NCI-H2029 treated with DMSO at 0.1 percent for 48 hours (cell line): ENCODE measurements around the gene KCND2.

ENCODE experiments used
- DNase-seq: peaks from one replicate; lab custom pipeline; 2025; lab: John Stamatoyannopoulos, UW

Gene KCND2

DNA sequence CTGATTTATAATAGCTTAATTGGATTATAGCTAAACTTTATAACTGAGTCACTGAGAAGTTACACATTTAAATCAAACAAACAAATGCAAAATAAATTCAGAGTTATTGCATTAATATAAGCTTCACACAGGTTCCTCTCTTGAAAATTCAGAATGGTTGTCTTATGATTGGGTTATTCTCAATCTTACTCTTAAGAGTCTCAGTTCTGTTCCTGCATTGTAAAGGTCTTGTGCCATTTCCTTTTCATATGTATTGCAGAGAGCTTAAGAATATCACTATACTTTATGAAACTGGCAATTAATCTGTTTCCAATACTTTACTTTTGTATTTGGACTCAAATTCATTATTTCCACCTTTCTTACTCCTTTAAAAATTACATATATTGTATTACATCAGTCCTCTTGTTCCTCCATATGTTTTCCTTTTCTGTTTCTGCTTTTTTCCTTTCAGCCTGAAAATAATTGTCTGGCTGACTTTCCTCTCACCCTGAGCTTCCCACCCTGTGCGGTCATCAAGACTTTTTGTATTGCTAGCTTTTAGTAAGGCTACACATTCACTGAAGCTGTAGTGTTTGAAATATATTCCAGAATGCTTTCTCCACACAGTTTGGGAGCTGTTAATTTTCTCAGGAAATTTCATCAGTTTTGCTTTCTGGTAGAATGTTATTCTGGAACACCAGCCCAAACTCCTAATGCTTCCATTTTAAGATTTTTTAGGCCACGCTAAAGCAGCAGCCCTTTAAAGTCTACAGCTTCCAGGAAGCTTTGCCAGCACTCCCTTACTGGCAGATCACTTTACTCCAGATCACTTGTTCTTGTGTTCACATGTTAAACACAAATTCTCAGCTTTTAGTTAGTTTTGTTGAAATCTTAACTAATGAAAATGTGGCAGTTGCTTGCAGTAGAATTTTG lies 139.4 kb downstream of the KCND2 start:
- DNase-seq: no peak

DNA sequence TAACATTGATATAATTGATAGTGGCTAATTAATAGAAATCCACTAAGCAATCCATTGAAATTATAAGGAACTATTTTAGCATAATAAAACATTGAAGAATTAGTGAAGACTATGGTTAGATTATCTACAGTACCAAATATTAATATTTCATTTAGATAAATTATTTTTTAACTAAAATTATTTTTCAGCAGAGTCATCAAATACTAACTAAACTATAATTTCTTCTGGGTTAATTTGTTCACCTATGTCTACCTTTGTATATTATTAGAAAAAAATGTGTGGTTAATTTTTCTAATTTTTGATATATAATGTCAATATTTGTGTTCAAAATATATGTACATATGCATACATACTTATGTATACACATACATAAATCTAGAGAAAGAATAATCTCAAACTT lies 140.2 kb downstream of the KCND2 start:
- no peak for DNase-seq

- DNase-seq: no peak
These were observed 144.4 kb downstream of the KCND2 start for GRCh38 chr7:120417244-120417979.

GRCh38 chr7:120421151-120421651 lies 148.2 kb downstream of the KCND2 start:
- DNase-seq: no peak

DNA sequence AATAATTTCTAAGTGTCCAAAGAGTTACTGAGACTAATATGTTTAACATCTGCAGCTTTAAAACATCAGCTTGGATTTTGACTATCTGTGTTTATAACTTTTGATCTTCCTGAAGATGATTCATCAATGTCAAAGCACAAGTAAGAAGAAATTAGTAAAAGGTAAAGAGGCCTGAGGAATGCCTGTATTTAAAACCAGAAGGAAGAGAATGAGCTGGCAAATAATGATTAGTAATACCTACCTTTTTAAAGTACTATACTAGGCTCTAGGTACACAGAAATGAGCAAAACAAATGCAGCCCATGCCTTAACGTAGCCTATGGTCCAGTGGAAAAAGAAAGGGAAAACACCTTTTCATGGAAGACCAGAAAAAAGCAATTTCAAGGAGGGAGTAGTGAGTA lies 158.0 kb downstream of the KCND2 start:
- DNase-seq: no peak

- DNase-seq: no peak
These were observed 163.6 kb downstream of the KCND2 start for GRCh38 chr7:120436487-120437060.

DNA sequence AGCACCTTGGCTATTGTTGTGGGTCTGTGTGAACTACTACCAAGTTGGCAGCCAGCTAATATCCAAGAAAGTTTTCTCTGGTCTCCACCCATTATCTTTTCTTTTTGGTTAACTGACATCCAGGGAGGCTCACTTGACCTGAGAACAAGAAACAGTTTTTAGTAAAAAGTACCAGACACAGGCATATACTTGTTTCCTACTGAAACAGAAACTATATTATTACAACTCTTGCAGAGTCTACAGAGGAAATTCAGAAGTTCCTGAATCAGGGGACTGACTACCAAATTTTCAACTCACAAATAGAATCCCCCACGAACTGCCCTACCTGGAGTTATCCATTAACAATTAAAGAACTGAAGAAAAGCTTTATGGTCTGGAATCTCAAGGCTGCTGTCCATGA lies 168.9 kb downstream of the KCND2 start:
- DNase-seq: no peak

GRCh38 chr7:120442838-120443237 lies 169.9 kb downstream of the KCND2 start:
- DNase-seq: no peak

GRCh38 chr7:120444650-120445049 lies 171.7 kb downstream of the KCND2 start:
- DNase-seq: no peak

DNA sequence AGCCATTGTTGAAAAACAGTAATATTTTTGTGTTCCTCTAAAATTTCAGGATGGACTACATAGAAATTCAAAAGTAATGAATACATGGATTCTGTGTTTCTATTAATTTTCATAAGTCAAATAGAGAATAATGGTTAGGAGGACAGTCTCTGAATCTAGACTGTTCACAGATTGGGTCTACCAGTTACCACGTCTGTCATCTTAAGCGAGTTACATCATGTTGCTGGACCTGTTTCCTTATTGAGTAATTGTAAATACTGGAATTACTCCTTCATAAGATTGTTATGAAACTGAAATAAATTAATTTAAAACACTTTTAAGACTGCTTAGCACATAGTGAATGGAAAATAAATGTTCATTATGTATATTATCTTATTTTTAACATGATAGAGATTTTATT lies 172.3 kb downstream of the KCND2 start:
- DNase-seq: no peak

- DNase-seq: no peak
These were observed 179.7 kb downstream of the KCND2 start for GRCh38 chr7:120452665-120453064.

- no peak for DNase-seq
These were observed 183.7 kb downstream of the KCND2 start for GRCh38 chr7:120456699-120457098.

GRCh38 chr7:120460949-120461348 lies 188.0 kb downstream of the KCND2 start:
- DNase-seq: no peak

DNA sequence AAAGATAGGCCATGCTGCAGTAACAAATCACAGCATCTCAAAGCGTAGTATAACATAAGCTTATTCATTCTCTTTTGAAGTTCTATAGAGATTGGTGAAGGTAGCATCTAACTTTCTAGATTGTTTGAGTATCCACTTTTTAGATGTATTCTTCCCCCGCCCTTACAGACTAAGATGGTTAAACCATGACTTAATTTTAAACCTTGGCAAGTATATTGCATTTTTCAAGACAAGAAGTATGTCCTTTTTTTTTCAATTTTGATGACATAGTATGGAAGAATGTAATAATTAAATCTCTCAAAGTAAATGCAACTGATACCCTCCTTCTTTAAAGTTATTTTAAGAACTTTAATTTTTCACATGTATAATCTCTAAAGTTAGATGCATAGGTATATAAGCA lies 190.0 kb downstream of the KCND2 start:
- no peak for DNase-seq

DNA sequence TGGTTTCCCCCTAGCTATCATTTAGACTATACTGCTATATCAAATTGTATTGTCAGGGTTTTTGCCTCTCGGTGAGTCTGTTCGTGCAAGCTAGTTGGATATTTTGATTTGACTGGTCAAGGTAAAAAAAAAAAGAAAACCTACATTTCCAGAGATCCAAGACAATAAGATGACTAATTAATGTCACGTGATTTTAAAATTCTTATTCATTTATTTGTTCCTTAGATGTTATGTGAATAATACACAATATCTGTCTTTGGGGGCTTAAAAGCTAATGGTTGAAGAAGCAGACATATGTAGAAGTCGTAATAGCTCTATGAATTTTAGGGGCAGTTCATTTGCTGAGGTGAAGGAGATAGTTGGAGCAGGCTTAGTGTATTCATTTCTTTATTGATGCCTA lies 191.1 kb downstream of the KCND2 start:
- no peak for DNase-seq

DNA sequence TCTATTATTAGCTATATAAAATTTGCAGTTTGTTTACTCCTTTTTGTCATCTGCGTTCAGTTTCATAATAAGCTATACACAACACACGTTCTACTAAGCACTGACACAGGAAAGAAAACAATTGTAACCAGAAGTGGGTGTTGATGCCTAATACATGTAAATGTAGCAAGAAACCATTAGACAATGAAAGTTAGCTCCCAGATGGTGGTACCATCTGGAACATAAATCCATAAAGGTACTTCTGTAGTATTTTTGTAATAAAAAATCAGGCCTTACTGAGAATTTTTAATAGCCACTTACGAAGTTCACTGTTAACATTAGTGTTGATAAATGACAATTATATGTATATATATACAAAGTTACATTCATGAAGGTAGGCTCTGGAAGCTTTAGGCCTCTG lies 194.7 kb downstream of the KCND2 start:
- no peak for DNase-seq

- no peak for DNase-seq
These were observed 195.6 kb downstream of the KCND2 start for GRCh38 chr7:120468611-120469010.

DNA sequence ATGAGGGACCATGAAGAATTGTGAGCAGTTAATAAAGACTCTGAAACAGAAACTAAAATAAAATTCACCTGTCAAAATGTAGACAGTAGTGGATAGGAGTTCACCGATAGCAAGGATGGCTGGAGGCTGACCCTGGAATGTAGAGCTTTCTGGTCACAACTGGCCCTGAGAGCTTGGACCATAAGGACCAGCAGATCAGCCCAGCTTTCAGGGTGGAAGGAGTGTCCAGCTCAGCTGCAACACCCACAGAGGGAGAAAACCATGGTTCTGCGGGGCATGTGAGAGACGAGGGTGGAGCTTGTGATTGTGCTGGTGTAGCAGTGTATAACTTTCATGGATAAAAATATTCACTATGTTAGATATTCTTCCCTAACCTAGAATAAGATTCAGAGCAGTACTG lies 199.9 kb downstream of the KCND2 start:
- DNase-seq: no peak

GRCh38 chr7:120473352-120473751 lies 200.4 kb downstream of the KCND2 start:
- DNase-seq: no peak

DNA sequence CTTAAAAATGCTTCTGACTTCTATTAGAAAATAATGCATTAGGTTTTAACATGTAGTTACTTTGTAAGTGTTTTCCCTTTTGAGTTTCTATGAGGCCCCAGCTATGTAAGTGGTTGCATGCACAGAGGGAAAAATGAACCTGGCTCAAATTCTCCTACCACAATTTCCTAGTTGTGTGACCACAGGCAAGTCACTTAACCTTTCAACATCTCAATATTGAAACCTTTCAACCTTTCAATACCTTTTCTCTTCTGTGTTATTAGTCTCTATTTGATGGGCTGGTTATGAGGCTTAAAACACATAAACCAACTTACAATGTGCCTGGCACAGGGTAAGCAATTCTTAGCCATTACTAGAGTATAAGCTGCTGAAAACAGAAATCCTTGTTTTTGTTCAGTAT lies 203.0 kb downstream of the KCND2 start:
- DNase-seq: no peak

GRCh38 chr7:120480472-120480871 lies 207.5 kb downstream of the KCND2 start:
- no peak for DNase-seq

GRCh38 chr7:120480930-120481329 lies 208.0 kb downstream of the KCND2 start:
- DNase-seq: no peak

DNA sequence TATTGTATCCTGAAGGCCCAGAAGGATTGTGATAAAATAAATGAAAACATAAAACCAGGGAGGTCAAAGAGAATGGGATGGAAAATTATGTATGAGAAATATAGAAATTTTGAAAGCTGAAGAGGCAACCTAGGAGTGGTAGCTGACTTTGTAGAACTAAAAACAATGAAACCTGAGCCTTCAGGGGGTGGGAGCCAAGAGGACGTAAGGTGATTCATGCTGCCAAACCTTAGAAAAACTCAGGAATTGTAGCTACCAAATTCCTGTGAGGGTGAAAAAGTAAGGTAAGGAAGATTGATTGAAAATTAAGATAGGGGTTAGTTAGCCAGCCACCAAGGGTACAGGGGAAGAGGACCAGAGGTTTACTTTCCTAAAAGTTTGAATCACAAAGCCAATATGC lies 213.2 kb downstream of the KCND2 start:
- DNase-seq: no peak
